ENCODE measurements around the gene KCNH1.

Gene KCNH1, protein sequence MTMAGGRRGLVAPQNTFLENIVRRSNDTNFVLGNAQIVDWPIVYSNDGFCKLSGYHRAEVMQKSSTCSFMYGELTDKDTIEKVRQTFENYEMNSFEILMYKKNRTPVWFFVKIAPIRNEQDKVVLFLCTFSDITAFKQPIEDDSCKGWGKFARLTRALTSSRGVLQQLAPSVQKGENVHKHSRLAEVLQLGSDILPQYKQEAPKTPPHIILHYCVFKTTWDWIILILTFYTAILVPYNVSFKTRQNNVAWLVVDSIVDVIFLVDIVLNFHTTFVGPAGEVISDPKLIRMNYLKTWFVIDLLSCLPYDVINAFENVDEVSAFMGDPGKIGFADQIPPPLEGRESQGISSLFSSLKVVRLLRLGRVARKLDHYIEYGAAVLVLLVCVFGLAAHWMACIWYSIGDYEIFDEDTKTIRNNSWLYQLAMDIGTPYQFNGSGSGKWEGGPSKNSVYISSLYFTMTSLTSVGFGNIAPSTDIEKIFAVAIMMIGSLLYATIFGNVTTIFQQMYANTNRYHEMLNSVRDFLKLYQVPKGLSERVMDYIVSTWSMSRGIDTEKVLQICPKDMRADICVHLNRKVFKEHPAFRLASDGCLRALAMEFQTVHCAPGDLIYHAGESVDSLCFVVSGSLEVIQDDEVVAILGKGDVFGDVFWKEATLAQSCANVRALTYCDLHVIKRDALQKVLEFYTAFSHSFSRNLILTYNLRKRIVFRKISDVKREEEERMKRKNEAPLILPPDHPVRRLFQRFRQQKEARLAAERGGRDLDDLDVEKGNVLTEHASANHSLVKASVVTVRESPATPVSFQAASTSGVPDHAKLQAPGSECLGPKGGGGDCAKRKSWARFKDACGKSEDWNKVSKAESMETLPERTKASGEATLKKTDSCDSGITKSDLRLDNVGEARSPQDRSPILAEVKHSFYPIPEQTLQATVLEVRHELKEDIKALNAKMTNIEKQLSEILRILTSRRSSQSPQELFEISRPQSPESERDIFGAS

DNA sequence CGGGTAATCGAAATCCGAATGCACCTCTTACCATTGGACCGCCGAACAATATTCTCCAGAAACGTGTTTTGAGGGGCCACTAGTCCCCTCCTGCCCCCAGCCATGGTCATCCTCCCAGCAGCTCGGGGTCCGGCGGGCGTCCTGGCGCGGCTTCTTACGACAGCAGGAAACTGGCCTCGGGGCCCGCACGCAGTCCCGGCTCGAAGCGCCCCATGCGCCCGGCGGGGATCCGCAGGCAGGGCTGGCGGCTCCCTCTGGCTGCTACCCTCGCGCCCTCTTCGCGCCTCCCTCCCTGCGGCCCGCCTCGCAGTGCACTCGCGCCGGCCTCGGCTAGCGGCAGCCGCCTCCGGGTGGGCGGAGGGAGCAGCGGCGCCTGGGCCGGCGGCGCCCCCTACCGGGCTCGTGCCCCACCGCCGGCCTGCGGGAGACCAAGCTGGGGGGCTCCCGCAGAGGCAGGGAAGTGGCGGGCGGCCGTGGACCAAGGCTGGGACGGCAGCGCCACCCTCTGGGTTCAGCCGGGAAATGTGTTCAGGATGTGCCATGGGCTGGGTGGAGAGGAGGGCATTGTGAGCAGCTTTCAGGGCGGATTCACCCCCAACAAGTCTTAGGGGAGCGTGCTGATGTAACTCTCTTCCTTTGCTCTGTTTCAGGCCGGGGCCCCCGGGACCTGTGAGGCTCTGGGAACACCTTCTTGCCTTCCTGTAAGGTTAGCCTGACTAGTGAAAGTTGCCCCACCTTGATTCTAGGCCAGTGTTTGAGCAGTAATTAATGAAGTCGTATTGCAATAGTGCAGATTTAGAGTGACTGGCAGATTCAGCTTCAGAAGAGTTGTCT lies at the start of gene KCNH1:
KCNH1 (minus strand) TSS at position 313 of the 834 bp plus-strand sequence; CDS start at position 110, 203 bp downstream.
- DNase-seq = peak; percentile 31

DNA sequence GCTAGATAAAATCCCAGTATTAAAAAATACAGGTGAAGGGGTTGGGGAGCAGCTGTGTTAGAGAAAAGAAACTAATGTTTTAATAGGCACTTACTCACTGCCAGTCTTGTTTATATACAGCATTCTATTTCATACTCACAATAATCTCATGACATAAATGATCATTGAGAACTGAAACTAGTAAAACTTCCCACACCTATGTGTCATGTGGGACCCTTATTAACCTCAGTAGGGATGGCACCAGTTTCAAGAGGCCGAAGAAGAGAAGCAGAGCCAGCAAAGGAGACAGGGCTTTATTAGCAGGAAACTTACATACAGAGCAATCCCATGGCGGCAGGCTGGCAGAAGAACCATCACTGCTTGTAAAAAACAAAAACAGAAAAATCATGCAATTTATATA lies 48.8 kb upstream of the KCNH1 start:
- DNase-seq = no peak

DNA sequence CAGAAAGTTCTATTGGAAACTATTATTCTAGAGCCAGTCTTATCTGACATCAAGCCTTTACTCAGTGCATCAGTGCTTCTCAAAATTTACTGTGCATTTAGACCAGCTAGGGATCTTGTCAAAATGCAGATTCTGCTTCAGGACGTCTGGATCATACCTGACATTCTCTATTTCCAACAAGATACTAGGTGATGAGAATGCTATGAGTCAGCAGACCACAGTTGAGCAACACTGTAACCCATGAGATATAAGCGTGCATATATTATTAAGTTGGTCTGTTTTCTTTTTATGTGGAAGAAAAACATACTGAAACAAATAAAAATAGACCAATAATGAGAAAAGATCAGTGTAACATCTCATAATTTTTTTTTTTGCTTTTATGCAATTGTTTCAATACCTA lies 40.4 kb upstream of the KCNH1 start:
- DNase-seq = peak; percentile 18

DNA sequence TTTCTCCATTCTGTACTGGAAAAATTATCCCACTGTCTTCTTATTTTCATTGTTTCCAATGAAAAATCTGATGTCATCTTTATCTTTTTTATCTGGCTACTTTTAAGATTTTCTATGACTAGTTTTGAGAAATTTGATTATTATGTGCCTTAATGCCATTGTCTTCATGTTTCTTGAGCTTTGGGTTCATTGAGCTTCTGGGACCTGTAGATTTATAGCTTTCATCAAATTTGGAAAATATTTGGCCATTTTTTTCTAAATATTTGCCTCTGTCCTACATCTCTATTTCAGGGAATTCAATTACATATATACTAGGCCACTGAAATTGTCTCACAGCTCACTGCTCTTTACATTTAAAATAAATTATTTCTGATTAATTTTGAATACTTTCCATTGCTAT lies 38.7 kb upstream of the KCNH1 start:
- no peak for DNase-seq

DNA sequence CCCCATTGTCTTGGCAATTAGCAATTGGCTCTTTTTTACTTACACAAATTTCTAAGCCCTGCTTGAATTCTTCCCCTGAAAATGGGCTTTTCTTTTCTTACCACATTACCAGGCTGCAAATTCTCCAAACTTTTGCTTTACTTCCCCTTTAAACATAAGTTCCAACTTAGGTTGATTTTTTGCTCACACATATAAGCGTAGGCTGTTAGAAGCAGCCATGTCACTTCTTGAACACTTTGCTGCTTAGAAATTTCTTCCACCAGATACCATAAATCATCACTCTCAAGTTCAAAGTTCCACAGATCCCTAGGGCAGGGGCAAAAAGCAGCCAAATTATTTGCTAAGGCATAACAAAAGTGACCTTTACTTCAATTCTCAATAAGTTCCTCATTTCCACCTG lies 35.4 kb upstream of the KCNH1 start:
- no peak for DNase-seq

DNA sequence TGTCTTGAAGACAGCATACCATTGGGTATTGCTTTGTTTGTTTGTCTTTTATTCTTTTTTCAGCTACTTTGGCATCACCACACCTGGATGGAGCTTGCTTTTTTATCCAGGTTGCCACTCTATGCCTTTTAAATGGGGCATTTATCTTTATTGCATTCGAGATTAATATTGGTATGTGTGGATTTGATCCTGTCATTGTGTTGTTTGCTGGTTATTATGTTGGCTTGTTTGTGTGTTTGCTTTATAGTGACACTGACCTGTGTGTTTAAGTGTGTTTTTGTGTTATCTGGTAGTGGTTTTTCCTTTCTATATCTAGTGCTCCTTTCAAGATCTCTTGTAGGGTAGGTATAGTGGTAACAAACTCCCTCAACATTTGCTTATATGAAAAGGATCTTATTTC lies 24.9 kb upstream of the KCNH1 start:
- DNase-seq = no peak

DNA sequence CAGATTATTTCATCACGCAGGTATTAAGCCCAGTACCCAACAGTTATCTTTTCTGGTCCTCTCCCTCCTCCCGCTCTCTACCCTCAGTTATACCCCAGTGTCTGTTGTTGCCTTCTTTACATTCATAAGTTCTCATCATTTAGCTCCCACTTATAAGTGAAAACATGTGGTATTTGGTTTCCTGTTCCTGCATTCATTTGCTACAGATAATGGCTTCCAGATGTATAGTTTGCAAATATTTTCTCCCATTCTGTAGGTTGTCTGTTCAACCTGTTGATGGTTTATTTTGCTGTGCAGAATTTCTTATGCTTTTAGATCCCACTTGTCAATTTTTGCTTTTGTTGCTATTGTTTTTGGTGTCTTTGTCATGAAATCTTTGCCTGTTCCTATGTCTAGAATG lies 21.1 kb upstream of the KCNH1 start:
- DNase-seq = no peak

DNA sequence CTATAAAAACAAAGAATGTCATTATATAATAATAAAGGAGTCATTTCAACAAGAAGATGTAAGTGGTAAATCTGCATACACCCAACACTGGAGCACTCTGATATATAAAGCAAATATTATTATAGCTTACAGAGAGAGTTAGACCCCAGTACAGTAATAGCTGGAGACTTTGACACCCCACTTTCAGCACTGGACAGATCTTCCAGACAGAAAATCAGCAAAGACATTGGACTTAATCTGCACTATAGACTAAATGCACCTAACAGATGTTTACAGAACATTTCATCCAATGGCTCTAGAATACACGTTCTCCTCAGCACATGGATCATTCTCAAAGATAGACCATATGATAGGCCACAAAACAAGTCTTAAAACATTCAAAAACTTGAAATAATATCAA lies 20.0 kb upstream of the KCNH1 start:
- no peak for DNase-seq

DNA sequence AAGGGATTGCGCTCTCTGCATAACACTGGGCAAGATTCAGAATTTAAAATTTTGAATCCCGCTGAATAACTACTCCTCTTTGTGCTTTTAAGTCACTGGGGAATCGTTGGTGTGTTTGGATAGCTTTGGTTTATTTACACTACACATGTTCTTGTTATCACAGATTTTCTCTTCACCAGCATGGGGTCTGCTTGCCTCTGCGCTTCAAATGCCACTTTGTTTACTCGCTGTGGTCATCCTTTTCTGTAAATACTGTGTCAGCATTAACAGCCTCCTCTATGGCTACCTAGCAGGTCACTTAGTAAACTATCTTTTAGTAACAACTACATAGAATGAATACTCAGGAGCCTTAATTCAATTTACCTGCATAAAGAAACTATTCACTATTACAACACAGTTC lies 14.4 kb upstream of the KCNH1 start:
- DNase-seq = no peak

DNA sequence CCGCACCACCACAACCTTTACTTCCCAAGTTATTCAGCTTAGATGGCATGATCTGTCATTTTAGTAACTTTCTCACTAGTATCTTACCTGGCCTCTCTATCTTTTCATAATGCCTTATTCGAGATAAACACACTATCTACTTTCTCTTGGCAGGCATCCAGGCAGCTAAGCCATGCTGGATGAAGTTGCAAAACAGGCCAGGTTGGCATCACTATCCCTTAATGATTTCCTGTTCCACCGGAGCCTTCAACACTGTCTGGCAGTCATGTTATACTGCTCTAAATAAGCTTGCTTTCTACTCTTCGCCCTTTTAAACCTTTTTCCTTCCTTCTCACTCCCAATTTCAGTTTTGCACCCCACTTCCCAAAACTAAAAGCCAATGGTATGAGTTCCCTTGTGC lies 12.0 kb upstream of the KCNH1 start:
- no peak for DNase-seq

DNA sequence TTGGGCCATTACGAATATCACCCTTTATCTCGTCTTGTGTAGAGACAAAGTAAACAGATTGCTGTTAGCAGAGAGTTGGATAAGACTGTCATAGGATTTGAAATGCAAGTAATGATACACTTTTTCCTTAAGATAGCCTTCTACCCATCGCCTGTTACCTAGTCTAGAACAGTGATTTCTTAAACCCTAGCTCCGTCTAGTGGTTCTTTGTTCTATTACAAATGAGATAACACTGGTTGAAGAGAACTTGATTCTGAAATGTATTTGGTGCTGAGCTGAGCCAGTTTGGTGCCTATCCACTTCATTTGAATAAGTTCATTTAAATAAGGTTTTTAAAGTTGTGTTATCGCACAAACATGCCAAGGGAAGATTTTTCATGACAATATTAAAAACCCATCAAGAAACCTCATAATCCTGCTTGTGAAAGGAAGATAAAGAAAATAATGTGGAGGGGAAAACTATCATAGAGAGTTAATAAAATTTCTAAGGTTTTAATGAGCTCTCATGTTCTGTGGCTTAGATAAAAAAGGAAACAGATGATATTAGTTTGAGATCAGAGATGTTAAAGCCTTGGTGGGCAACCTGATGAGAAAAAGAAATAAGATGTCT lies 1.5 kb upstream of the KCNH1 start:
- DNase-seq = peak; percentile 2

DNA sequence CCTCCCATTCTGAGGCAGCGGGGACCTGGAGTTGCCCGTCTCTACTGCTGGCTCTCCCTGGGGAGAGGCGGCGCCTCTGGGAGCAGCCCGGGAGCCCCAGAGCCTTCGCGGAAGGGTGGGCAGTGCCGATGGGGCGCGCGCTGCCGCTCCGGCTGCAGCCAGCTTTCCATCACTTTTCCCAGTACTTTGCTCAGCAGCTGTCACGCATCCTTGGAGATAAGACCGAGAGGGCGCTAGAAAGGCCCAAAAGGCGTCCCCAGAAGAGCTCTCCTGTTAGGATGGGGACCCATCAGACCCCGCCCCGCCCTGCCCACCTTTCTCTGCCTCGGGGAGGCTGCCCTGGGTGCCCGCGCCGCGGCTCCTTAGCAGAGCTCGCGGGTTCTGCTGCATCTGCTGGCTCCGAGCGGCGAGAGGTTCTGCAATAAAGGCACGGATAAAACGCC lies 534 bp downstream of the KCNH1 start:
- DNase-seq = no peak

DNA sequence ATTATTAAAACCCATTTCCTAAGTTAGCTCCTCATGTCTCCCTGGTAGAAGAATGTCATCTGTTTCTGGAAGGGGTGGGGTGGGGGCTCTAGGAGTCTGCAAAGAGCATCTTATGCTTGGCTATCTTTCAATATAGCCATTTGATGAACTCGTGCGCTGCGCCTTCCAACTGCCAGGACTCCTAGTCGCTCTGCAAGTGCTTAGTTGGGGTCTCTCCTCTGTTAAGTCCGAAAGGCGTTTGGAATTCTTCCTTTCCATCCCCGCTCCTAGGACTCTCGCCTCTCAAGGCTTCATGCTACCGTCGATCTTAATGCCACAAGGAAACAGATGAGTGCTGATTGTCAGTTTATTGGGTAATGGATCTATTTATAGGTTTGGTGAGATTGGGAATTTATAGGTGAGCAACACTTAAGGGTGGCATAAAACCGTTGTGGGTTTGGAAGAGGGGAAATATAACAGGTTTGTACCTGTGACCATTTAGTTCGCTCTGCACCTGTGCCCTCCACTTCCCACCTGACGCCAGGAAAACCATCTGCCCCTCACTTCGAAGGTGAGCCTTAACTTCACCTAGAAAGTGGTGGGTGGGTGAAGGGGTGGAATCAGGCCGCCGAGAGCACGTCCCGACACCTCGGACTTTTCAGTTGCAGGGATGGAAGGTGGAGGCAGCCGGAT lies 1.1 kb downstream of the KCNH1 start:
- no peak for DNase-seq

DNA sequence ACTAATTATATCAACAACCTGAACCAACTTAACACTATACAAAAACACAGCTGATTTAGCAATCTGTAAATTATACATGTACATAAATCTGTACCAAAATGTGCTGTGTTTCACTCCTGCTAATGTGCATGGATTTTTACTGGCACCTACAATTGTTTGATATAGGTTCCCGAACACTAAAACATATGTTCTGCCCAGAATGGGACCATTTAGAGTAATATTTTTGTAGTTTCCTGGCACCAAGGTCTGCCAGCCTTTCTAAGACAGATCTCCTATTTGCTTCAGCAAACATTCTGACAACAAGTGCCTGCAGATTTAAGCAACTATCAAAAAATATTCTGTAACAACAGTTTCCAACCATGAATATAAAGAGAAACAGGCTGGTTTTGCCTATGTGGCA lies 4.2 kb downstream of the KCNH1 start:
- DNase-seq = no peak

DNA sequence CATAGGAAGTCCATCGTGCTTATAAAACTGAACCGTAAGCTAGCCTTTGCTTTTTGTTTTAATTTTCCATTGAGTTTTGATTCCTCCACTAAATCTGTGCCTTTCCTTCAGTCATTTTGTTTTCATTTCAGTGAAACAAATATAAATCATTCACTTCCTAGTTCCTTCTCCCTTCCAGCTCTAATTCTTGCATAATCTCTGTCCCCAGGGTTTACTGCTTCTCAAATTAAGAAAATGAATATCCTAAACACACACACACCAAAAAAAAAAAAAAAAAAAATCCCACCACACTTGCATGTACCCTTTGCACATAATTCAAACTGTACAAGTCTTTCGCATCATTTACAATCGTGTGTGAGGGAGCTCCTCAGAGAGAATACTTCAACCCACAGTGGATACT lies 6.8 kb downstream of the KCNH1 start:
- no peak for DNase-seq

DNA sequence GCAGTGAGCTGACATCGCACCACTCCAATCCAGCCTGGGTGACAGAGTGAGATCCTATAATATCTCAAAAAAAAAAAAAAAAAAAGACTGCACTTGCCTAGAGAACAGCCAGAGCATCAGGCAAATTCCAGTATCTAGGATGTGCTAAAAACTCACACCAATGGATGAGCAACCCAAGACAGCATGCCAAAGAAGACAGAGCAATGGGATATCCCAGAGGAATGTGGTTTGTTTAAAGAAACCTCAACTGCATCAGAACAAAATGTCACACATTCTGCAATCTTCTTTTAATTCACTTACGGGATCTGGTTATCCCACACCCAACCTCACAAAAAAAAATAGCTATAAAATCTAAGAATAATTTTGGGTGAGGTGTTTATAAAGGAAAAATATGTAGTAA lies 7.3 kb downstream of the KCNH1 start:
- no peak for DNase-seq

DNA sequence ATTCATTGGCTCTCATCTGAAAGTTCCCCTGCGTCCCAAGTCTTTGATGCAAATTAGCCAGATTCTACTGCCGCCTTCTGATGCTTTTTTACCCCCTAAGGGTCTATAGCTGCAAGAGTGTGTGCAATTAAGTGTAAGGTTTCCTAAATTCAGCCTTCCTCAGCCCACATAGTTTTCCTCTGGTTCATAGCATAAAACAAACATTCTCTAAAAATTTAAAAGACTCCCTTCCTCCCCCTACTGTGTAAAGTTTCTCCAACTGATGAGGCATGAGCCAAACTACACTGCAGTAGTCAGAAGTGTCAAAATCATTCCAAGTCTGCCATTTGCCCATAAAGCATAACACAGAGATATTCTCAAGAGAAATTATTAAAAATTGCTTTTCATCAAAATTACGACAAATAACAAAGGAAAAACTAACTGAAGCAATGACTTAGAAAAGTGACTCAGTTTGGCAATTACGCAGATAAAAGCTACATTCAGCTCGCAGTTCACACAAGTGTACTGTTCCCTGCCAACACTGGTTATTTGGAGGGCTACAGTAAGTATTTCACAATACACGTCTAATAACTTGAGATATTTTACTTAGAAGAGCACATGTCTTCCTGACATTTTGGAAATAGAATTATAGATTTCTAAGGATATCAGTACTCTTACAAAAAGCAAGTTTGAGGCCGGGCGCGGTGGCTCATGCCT lies 15.4 kb downstream of the KCNH1 start:
- DNase-seq = no peak

DNA sequence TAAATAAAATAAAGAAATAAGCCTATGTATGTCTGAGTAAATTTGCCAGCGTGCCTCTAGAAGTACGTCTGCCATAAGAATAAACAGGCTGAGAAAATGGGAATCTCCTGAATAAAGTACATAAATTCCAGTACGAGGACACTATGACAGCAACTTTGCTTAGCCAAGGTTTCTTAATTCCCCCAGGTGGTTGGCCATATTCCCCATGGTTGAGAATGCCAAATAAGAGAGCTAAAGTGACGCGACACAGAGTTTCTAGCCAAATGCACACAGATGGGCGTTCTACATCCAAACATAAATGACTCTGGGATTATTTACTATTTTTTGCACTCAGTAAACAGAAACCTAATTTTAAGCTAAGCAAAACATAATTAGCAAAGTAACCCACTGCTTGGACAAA lies 19.5 kb downstream of the KCNH1 start:
- DNase-seq = no peak

DNA sequence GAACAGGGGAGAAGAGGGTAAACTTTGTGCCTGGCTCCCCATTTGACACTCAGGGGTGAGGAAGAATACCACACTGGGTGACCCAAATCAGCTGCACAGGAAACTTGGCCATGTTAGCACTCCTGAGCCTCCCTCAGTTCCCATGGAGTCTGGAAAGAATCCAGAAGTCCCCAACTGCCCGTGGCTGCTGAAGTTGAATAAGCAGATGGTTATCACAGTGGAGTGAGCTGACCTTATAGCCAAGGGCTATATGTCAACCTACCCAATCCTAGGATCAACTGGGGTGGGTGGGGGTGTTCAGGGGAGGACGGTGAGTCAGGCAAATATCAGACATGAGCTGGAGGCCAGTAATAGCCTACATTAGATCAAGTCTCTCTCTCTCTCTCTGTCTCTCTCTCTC lies 20.4 kb downstream of the KCNH1 start:
- no peak for DNase-seq

DNA sequence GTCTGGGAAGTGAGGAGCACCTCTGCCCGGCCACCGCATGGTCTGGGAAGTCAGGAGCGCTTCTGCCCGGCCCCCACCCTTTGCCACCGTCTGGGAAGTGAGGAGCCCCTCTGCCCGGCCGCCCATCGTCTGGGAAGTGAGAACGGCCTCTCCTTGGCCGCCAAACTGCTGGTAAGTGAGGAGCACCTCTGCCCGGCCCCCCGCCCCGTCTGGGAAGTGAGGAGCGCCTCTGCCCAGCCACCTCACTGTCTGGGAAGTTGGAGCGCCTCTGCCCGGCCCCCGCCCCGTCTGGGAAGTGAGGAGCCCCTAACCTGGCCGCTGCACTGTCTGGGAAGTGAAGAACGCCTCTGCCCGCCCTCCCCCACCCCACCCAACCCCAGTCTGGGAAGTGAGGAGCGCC lies 22.6 kb downstream of the KCNH1 start:
- no peak for DNase-seq

DNA sequence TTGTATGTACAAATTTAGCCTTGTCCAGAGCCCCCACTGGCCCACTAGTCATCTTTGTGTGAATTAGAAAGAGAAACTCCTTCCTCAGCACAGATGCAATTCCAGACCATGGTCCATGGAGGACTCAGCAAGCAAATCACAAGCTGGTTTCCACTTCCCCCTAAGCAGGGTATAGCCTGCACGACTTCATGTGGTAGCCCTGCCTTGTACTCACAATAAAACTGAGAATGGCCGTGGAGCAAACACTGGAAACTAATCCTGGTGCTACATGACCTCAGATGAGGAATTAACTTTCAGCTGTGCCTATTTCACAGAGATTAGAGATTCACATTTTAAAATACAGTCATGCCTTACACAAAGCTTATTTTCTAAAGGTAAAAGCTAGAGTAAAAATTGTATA lies 32.5 kb downstream of the KCNH1 start:
- no peak for DNase-seq
